SH-SY5Y (cell line): Measurements from ENCODE around the gene NRF1.

Experiments
- GATA2 ChIP-seq: IDR thresholded peaks from 2 replicates; pipeline ENCODE4 v1.6.1; 2011; ENCODE audit warnings: mild to moderate bottlenecking, low read depth, low read length
- GATA3 ChIP-seq: IDR thresholded peaks from 2 replicates; pipeline ENCODE4 v1.6.1; 2011; ENCODE audit warnings: low read depth, mild to moderate bottlenecking, low read length, moderate library complexity

DNA sequence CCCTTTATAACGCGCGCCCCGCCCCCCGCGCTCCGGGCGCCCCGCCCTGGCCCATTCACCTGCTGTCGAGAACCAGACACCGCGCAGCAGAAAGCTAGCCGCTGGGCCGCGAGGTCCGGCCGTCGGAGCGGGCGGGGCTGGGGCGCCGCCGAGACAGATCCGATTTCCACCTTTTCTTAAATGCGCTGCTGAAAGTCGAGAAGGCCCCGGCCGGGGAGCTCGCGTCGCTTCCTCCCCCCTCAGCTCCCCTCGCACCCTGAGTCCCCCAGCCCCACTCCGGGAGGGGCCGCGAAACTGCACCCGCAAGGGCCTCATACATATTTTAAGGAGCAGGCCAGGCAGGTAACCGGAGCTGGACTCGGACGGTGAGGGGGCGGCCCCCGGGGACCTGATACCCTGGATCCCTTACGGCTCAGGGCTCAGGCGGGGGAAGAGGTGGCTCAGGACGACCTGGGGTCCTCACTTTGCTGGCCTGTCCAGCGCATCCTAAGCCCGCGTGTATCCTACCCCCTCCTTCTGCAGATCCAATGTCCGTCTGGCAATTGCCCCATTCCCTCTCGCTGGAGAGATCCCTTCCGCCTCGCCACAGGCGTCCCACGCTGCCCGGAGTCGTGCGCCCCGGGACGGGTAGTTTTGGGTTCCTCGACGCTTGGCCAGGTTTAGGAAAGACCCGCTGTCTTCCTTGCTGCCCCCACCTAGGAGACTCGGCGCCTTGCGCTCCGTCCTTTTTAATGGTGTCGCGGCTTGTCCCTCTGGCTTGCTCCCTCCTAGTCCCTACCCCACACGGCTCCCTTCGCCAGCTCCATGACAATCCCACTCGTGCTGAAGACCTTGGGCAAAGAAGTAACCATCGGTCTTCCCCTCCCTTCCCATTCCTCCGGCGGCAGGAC, 170.7 kb downstream of the NRF1 start:
- no peak for TF ChIP-seq GATA3
- no peak for TF ChIP-seq GATA2
